HFFc6 (cell line): Measurements from ENCODE around the gene FSTL3. TPM values are rescaled to one million over a fixed set of nuclear protein-coding genes. Genes with fewer than 3 reads are reported as not detected.

Experiments used
- DNase-seq: peaks from one replicate; pipeline ENCODE4 v3.0.0-alpha.2; 2018
- H3K27ac Mint-ChIP-seq: 2 replicates; pipeline ENCODE4 v1.8.0; 2020; ENCODE audit warnings: mild to moderate bottlenecking, mixed read lengths
- H3K27me3 Mint-ChIP-seq: 2 replicates; pipeline ENCODE4 v1.8.0; 2021; ENCODE audit warnings: mild to moderate bottlenecking, moderate library complexity, mixed read lengths; ENCODE audit not compliant: insufficient read depth
- H3K36me3 Mint-ChIP-seq: 2 replicates; pipeline ENCODE4 v1.8.0; 2021; ENCODE audit warnings: low read depth, mixed read lengths
- H3K4me1 Mint-ChIP-seq: 2 replicates; pipeline ENCODE4 v1.8.0; 2020; ENCODE audit warnings: low read depth, mixed read lengths
- H3K4me3 Mint-ChIP-seq: 2 replicates; pipeline ENCODE4 v1.8.0; 2020; ENCODE audit warnings: mild to moderate bottlenecking, moderate library complexity, mixed read lengths
- H3K9me3 Mint-ChIP-seq: 2 replicates; pipeline ENCODE4 v1.8.0; 2020; ENCODE audit warnings: mild to moderate bottlenecking, mixed read lengths
- CTCF ChIP-seq: fragments of 200-600 bp; sonication (generic); IDR thresholded peaks from 2 replicates; pipeline ENCODE4 v1.5.0; 2021; ENCODE audit warnings: antibody characterized with exemption, mild to moderate bottlenecking
- total RNA-seq, 6 experiments: library from RNA; stranded (reverse); fragmentation: NEBNext Ultra II Directional; extraction: Animal tissue kit (Norgen Biotek cat#: 25700); gene quantifications; 2 replicates in 1 of 6; 3 replicates in 5 of 6; pipeline ENCODE4 v1.2.3, GENCODE V29; 2021

FSTL3 gene
- total RNA-seq, 6 experiments from 2014 or later: 97.1 to 123 (median 101) TPM

GRCh38 chr19:718991-719512, 42.9 kb downstream of the FSTL3 start:
- H3K27me3 Mint-ChIP-seq: peaks cover 18% of the 10 kb centered on the region
- H3K4me3 Mint-ChIP-seq: no peak overlapping the region
- no peak for TF ChIP-seq CTCF
- no peak overlapping the region for H3K27ac Mint-ChIP-seq
- H3K36me3 Mint-ChIP-seq: peaks cover 9% of the 10 kb centered on the region
- no peak for DNase-seq
- H3K4me1 Mint-ChIP-seq: no peaks in the 10 kb centered on the region
- H3K9me3 Mint-ChIP-seq: peaks cover 10% of the 10 kb centered on the region

- no peak for TF ChIP-seq CTCF
- H3K4me3 Mint-ChIP-seq: no peak overlapping the region
- H3K4me1 Mint-ChIP-seq: no peaks in the 10 kb centered on the region
- no peak for DNase-seq
- no peak overlapping the region for H3K27ac Mint-ChIP-seq
- peaks cover 10% of the 10 kb centered on the region for H3K9me3 Mint-ChIP-seq
- H3K27me3 Mint-ChIP-seq: peaks cover 18% of the 10 kb centered on the region
- peaks cover 9% of the 10 kb centered on the region for H3K36me3 Mint-ChIP-seq
Observed at GRCh38 chr19:719636-720344, 43.6 kb downstream of the FSTL3 start.

GRCh38 chr19:720345-721160, 44.4 kb downstream of the FSTL3 start:
- peaks cover 18% of the 10 kb centered on the region for H3K27me3 Mint-ChIP-seq
- no peak overlapping the region for H3K4me3 Mint-ChIP-seq
- H3K27ac Mint-ChIP-seq: no peak overlapping the region
- H3K9me3 Mint-ChIP-seq: peaks cover 5% of the 10 kb centered on the region
- no peaks in the 10 kb centered on the region for H3K4me1 Mint-ChIP-seq
- no peak for TF ChIP-seq CTCF
- no peak for DNase-seq
- peaks cover 4% of the 10 kb centered on the region for H3K36me3 Mint-ChIP-seq

- no peaks in the 10 kb centered on the region for H3K9me3 Mint-ChIP-seq
- H3K27ac Mint-ChIP-seq: no peak overlapping the region
- H3K4me3 Mint-ChIP-seq: no peak overlapping the region
- H3K27me3 Mint-ChIP-seq: peaks cover 6% of the 10 kb centered on the region; the same call in 1 of the 2 replicates
- no peak for DNase-seq
- H3K4me1 Mint-ChIP-seq: no peaks in the 10 kb centered on the region
- no peak for TF ChIP-seq CTCF
- H3K36me3 Mint-ChIP-seq: no peaks in the 10 kb centered on the region
Observed at GRCh38 chr19:722553-723101, 46.4 kb downstream of the FSTL3 start.

- Mint-ChIP-seq H3K36me3 (no peaks in the 10 kb centered on the region), H3K4me3 (no peak overlapping the region), H3K27me3 (peaks cover 6% of the 10 kb centered on the region; the same call in 1 of the 2 replicates), H3K9me3 (no peaks in the 10 kb centered on the region), H3K4me1 (no peaks in the 10 kb centered on the region), H3K27ac (no peak overlapping the region)
- no peak for TF ChIP-seq CTCF
- DNase-seq: no peak
Observed at GRCh38 chr19:723247-723646, 47.1 kb downstream of the FSTL3 start.
